Muscle layer of duodenum (tissue), 2 donors: ENCODE measurements around the gene PLXNA3.

Source experiments
- H3K27ac ChIP-seq: one replicate; pipeline ENCODE4 v1.7.0; 2013; ENCODE audit warnings: mild to moderate bottlenecking, low read length
- H3K27me3 ChIP-seq: one replicate; pipeline ENCODE4 v1.7.0; 2013; ENCODE audit warnings: low read depth, mild to moderate bottlenecking, control low read depth, low read length
- H3K36me3 ChIP-seq, 2 donors: one replicate each; pipeline ENCODE4 v1.7.0; 2013; ENCODE audit warnings: low read length in 2 of 2, control low read depth in 1 of 2, mild to moderate bottlenecking in 1 of 2; ENCODE audit not compliant: insufficient read depth in 2 of 2, control insufficient read depth in 1 of 2
- H3K4me1 ChIP-seq, 2 donors: one replicate each; pipeline ENCODE4 v1.7.0; 2013; ENCODE audit warnings: low read length in 2 of 2, mild to moderate bottlenecking in 2 of 2, control low read depth in 1 of 2, moderate library complexity in 1 of 2; ENCODE audit not compliant: insufficient read depth in 2 of 2, control insufficient read depth in 1 of 2
- H3K4me3 ChIP-seq, 2 donors: one replicate each; pipeline ENCODE4 v1.7.0; 2013; ENCODE audit warnings: low read length in 2 of 2, low read depth in 1 of 2, mild to moderate bottlenecking in 1 of 2
- H3K9me3 ChIP-seq, 2 donors: one replicate each; pipeline ENCODE4 v1.7.0; 2013; ENCODE audit warnings: low read length in 2 of 2, control low read depth in 1 of 2, mild to moderate bottlenecking in 1 of 2; ENCODE audit not compliant: control insufficient read depth in 1 of 2
- donor health status: healthy.

PLXNA3 gene

GRCh38 chrX:154462396-154462795 is 4.3 kb downstream of the PLXNA3 start:
- H3K4me3 ChIP-seq: no peak overlapping the region
- H3K36me3 ChIP-seq: peaks cover 3 to 23% of the 10 kb centered on the region in 2 donors
- no peaks in the 10 kb centered on the region for H3K27me3 ChIP-seq
- no peaks in the 10 kb centered on the region for H3K9me3 ChIP-seq
- peaks cover 0 to 11% of the 10 kb centered on the region in 2 donors for H3K4me1 ChIP-seq
- H3K27ac ChIP-seq: no peak overlapping the region

GRCh38 chrX:154463611-154464220 is 5.6 kb downstream of the PLXNA3 start:
- Histone ChIP-seq H3K27ac (no peak overlapping the region), H3K4me1 (peaks cover 0 to 11% of the 10 kb centered on the region in 2 donors), H3K36me3 (peaks cover 3 to 28% of the 10 kb centered on the region in 2 donors), H3K9me3 (no peaks in the 10 kb centered on the region), H3K4me3 (no peak overlapping the region), H3K27me3 (no peaks in the 10 kb centered on the region)

GRCh38 chrX:154464806-154465365 is 6.8 kb downstream of the PLXNA3 start:
- Histone ChIP-seq H3K4me3 (no peak overlapping the region), H3K27ac (no peak overlapping the region), H3K27me3 (no peaks in the 10 kb centered on the region), H3K9me3 (no peaks in the 10 kb centered on the region), H3K36me3 (peaks cover 3 to 39% of the 10 kb centered on the region in 2 donors), H3K4me1 (peaks cover 0 to 7% of the 10 kb centered on the region in 2 donors)

GRCh38 chrX:154465601-154466000 is 7.5 kb downstream of the PLXNA3 start:
- no peaks in the 10 kb centered on the region for H3K9me3 ChIP-seq
- no peak overlapping the region for H3K4me3 ChIP-seq
- H3K27me3 ChIP-seq: no peaks in the 10 kb centered on the region
- peaks cover 3 to 46% of the 10 kb centered on the region in 2 donors for H3K36me3 ChIP-seq
- no peak overlapping the region for H3K27ac ChIP-seq
- H3K4me1 ChIP-seq: peaks cover 0 to 4% of the 10 kb centered on the region in 2 donors

- H3K4me1 ChIP-seq: peaks cover 0 to 4% of the 10 kb centered on the region in 2 donors
- H3K27me3 ChIP-seq: no peaks in the 10 kb centered on the region
- no peak overlapping the region for H3K27ac ChIP-seq
- no peak overlapping the region for H3K4me3 ChIP-seq
- H3K36me3 ChIP-seq: peaks cover 3 to 47% of the 10 kb centered on the region in 2 donors
- no peaks in the 10 kb centered on the region for H3K9me3 ChIP-seq
These were observed 8.0 kb downstream of the PLXNA3 start for GRCh38 chrX:154466036-154466435.

GRCh38 chrX:154466907-154467306 is 8.8 kb downstream of the PLXNA3 start:
- Histone ChIP-seq H3K27ac (no peak overlapping the region), H3K36me3 (peaks cover 3 to 55% of the 10 kb centered on the region in 2 donors), H3K4me1 (peaks cover 0 to 4% of the 10 kb centered on the region in 2 donors), H3K4me3 (no peak overlapping the region), H3K27me3 (no peaks in the 10 kb centered on the region), H3K9me3 (no peaks in the 10 kb centered on the region)

- H3K36me3 ChIP-seq: peaks cover 3 to 58% of the 10 kb centered on the region in 2 donors
- no peak overlapping the region for H3K27ac ChIP-seq
- no peaks in the 10 kb centered on the region for H3K27me3 ChIP-seq
- H3K4me3 ChIP-seq: no peak overlapping the region
- H3K9me3 ChIP-seq: no peaks in the 10 kb centered on the region
- peaks cover 0 to 2% of the 10 kb centered on the region in 2 donors for H3K4me1 ChIP-seq
These were observed 9.5 kb downstream of the PLXNA3 start for GRCh38 chrX:154467556-154467955.

- Histone ChIP-seq H3K36me3 (peaks cover 0 to 59% of the 10 kb centered on the region in 2 donors), H3K4me1 (no peaks in the 10 kb centered on the region), H3K4me3 (no peak overlapping the region), H3K27ac (no peak overlapping the region), H3K9me3 (no peaks in the 10 kb centered on the region), H3K27me3 (no peaks in the 10 kb centered on the region)
These were observed 10.1 kb downstream of the PLXNA3 start for GRCh38 chrX:154468217-154468616.

GRCh38 chrX:154469114-154469513 is 11.0 kb downstream of the PLXNA3 start:
- Histone ChIP-seq H3K36me3 (peaks cover 0 to 61% of the 10 kb centered on the region in 2 donors), H3K27ac (no peak overlapping the region), H3K4me1 (no peaks in the 10 kb centered on the region), H3K4me3 (no peak overlapping the region), H3K27me3 (no peaks in the 10 kb centered on the region), H3K9me3 (no peaks in the 10 kb centered on the region)

- H3K36me3 ChIP-seq: peaks cover 0 to 61% of the 10 kb centered on the region in 2 donors
- H3K27me3 ChIP-seq: no peaks in the 10 kb centered on the region
- no peaks in the 10 kb centered on the region for H3K9me3 ChIP-seq
- no peaks in the 10 kb centered on the region for H3K4me1 ChIP-seq
- no peak overlapping the region for H3K27ac ChIP-seq
- no peak overlapping the region for H3K4me3 ChIP-seq
These were observed 11.8 kb downstream of the PLXNA3 start for GRCh38 chrX:154469880-154470279.

- H3K4me3 ChIP-seq: no peak overlapping the region
- peaks cover 0 to 56% of the 10 kb centered on the region in 2 donors for H3K36me3 ChIP-seq
- no peak overlapping the region for H3K27ac ChIP-seq
- no peaks in the 10 kb centered on the region for H3K27me3 ChIP-seq
- H3K9me3 ChIP-seq: no peaks in the 10 kb centered on the region
- no peaks in the 10 kb centered on the region for H3K4me1 ChIP-seq
These were observed 12.4 kb downstream of the PLXNA3 start for GRCh38 chrX:154470434-154470833.
